ENCODE measurements around the gene SNX10.

The SNX10 gene

GRCh38 chr7:26409661-26410547, 118.2 kb downstream of the SNX10 start:
- DNase-seq = peak; percentile 72

- peak; percentile 99 for DNase-seq
These were observed 121.5 kb downstream of the SNX10 start for GRCh38 chr7:26413007-26413691.

GRCh38 chr7:26416004-26416403, 124.3 kb downstream of the SNX10 start:
- no peak for DNase-seq

GRCh38 chr7:26417911-26418413, 126.3 kb downstream of the SNX10 start:
- DNase-seq = no peak

- DNase-seq = peak; percentile 70
These were observed 127.5 kb downstream of the SNX10 start for GRCh38 chr7:26419198-26419597.

GRCh38 chr7:26420422-26421019, 128.9 kb downstream of the SNX10 start:
- DNase-seq = no peak

- no peak for DNase-seq
These were observed 131.1 kb downstream of the SNX10 start for GRCh38 chr7:26422761-26423160.

GRCh38 chr7:26423436-26423835, 131.8 kb downstream of the SNX10 start:
- DNase-seq = peak; percentile 72
